NB4 (cell line): ENCODE data around the gene DIPK1C.

Experiments used
- CTCF ChIP-seq: IDR thresholded peaks from one replicate; pipeline ENCODE4 v1.5.1; 2012; ENCODE audit warnings: low read depth, low read length
- MYC ChIP-seq: IDR thresholded peaks from 2 replicates; pipeline ENCODE4 v1.6.1; 2011; ENCODE audit warnings: low read depth, low read length

DNA sequence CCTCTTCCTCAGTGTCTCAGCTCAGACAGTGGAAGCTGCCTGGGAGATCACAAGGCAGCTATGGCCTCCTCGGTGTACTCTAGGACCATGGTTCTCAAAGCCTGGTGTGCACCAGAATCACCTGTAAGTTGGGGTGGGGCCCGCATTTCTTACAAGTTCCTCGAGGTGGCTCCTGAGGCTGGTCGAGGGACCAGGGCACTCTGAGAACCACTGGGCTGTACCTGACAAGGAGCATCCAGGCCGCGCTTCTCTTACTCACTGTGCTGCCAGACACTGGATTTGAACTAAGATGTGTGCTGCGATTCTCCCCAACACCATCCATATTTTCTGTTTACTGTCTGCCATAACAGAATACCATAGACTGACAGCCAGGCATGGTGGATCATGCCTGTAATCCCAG lies 59.5 kb downstream of the DIPK1C start:
- TF ChIP-seq CTCF (no peak), MYC (no peak)
